NCI-H2196 (cell line): Measurements from ENCODE around the gene FXYD5.

Experiments used
- DNase-seq: peaks from one replicate; lab custom pipeline; 2025; ENCODE audit not compliant: unreplicated experiment; lab: John Stamatoyannopoulos, UW

Gene FXYD5, protein sequence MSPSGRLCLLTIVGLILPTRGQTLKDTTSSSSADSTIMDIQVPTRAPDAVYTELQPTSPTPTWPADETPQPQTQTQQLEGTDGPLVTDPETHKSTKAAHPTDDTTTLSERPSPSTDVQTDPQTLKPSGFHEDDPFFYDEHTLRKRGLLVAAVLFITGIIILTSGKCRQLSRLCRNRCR

DNA sequence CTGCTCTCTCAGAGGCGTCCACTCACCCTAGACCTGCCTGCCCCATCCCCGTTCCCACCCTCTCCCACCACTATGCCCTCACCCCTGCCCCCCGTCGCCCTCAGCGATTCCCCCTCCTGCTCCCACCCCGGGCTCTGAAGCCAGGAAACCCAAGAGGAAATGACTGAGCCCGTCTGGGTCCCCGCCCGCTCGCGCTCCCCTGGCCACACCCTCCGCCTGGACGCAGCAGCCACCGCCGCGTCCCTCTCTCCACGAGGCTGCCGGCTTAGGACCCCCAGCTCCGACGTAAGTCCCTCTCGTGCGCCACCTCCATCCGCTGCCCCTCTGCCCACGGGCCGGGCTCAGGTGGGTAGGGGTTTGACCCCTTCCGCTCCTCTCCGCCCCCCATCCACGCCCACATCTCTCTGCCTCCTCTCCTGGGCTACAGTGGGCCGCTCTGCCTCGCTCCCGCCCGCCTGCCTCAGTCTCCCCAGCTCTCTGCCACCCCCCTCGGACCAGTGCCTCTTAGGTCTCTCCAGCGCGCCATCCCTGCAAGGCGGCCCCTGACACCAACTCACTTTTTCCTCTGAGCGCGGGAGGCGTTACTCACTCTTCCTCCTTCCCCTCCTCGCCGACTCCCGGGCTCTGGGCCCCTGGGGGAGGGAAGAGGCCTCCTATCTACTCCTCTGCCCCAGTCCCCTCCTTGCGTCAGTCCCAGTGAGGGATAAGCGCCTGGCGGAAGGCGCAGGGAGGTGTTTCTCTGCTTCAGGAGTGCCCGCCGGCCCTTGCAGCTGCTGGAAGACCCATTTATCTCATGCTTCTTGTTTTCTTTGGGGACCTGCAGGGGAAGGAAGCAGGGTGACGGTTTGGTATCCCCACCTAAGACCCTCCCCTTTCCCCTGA, at the start of gene FXYD5:
TSS of gene FXYD5 (plus strand) at position 211 of the 882 bp plus-strand sequence. CDS start 816 bp downstream, outside the sequence.
- DNase-seq = peak; percentile 18

DNA sequence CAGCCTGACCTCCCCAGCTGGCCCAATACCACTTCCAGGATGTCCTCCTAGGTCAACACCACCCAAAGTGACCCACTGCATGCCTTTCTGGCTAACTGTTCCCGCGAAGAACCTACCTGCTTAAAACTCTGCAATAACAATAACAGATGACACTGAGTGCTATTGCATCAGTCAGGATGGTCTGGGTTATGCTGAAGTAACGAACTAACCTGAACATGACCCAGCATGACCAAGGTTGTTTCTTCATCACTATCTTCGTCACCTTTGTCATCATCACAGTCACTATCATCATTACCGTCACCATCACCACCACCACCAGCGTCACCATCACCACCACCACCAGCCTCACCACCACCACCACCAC, 49.5 kb upstream of the FXYD5 start:
- no peak for DNase-seq

DNA sequence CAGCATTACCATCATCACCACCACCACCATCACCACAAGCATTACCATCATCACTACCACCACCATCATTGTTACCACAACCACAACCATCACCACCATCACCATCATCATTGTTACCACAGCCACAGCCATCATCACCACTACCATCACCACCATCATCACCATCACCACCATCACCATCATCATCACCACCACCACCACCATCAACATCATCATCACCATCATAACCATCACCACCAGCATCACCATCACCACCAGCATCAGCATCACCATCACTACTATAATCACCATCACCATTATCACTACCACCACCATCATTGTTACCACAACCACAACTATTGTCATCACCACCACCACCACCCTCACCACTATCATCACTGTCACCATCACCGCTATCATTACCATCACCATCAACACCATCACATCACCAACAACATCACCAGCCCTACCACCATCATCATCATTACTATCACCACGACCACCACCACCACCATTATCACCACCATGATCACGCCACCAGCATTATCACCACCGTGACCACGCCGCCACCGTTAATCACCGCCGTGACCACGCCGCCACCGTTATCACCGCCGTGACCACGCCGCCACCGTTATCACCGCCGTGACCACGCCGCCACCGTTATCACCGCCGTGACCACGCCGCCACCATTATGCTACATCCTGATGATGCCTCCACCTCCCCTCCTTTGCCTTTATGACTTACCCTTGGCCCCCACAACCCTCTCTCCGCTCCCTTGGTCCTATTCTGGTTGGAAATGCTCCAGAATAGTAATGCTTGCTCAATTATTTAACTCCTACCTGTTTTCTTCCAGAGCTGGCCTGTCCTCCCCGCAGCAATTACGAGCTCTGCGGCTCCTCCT, 48.9 kb upstream of the FXYD5 start:
- no peak for DNase-seq

DNA sequence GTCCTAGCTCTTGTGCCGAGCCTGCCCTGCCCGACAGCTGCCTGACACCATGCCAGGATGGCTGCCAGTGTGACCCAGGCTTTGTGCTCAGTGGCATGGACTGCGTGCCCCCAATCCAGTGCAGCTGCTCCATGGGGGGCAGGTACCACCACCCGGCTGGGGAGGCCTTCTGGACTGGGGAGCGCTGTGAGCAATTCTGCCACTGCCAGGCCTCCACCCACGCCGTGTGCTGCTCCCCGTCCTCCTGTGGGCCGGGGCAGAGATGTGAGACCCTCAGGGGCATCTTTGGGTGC, 48.3 kb upstream of the FXYD5 start:
- DNase-seq = no peak

DNA sequence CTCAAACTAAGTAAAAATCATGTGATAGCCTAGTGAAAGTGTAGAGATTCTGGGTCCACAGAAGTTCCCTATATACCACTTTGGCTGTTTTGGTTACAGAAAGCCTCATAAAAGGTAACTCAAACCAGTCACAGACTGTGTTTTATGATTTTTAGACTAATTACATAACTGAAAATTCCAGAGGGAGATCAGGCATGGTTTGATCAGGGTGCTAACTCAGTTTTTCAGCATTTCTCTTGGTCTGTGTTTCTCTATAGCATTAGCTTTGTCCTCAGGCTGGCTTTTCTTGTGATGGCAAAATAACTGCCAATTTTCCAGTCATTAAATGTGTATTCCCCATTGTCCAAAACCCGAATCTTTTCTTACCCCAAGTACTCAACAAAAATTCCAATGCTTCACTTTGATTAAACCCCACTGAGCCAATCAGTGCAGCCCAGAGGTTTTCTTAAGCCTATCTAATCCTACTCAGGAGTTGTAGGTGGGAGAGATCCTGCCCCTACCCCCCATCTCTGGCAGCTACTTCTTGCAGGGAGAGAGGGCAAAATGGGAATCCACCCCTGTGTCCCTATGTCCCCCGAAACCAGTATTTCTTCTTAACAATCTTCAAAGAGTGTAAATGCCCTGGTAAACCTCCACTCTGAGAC, 47.5 kb upstream of the FXYD5 start:
- no peak for DNase-seq

DNA sequence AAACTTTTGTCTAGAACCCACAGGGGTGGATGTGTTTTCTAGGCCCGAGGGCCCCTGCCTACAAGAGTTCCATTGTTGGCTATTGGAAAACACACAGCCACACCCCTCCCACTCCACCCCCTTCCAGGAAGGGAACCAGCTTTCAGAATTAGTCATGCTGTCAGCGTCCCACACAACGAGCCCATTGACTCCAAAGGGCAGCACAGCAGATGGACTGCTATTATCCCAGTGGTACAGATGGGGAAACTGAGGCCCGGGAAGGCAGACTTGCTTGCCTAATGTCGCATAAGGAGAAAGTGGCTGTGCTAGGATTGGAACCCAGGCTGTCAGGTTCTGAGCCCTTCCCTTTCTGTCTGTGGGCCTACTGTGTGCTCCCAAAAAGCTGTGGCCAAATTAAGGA, 47.0 kb upstream of the FXYD5 start:
- no peak for DNase-seq

DNA sequence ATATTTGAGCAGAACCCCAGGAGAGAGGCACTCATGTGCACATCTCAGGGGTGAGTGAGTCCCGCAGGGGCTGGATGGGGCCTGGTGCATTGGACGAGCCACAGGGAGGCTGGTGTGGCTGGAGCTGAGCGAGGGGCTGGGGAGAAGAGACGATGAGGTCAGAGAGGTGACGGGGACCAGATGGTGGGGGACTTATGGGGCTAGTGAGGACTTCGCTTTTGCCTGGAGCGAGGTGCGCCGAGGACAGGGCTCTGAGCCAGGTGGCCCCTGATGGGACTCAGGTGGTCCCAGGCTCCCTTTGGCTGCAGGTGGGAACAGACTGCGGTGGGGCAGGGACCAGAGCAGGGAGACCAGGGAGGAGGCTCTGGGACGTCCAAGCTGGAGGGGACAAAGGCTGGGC, 45.8 kb upstream of the FXYD5 start:
- DNase-seq = no peak

DNA sequence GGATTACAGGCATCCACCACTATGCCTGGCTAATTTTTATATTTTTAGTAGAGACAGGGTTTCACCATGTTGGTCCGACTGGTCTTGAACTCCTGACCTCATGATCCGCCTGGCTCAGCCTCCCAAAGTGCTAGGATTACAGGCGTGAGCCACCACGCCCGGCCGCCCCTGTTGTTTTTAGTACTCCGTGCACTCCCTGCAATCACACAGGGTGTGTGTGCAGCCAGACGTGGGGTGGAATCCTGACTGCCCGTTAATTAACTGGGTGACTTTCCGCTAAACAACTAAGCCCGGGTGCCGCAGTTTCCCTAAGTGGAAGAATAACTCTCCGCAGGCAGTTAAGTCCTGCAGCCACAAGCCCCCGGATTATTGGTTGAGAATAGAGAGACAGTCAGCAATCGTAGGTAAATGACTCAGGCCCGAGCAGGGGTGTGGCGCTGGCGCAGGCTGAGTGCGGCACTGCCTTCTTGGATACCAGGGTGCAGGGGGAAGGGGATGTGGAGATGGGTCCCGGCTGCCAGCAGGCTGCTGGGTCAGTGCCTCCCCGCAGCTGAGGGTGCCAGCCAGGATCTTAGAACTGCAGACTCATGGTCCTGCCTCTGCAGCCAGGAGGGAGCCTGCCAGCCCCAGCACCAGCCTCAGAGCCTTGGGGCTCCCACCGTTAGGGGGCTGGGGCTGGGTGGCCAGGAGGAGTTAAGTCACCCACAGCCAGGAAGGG, 45.0 kb upstream of the FXYD5 start:
- DNase-seq = no peak

DNA sequence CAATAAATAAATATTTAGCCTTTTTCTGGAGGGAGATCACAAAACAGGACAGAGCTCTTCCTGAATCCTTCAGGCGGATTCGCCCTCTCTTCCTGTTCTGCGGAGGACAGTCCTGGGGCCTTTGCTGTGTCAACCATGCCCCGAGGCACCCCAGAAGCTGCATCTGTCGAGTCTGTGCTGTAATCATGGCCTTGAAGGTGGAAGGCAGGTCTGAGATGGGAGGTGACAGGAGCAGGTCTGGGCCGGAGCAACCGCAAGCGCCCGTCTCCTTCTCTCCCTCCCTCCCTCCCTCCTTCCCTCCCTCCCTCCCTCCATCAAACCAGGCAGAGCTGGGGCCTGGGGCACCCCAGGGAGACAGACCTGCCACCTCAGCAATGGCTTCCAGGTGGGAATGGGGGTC, 43.6 kb upstream of the FXYD5 start:
- no peak for DNase-seq

DNA sequence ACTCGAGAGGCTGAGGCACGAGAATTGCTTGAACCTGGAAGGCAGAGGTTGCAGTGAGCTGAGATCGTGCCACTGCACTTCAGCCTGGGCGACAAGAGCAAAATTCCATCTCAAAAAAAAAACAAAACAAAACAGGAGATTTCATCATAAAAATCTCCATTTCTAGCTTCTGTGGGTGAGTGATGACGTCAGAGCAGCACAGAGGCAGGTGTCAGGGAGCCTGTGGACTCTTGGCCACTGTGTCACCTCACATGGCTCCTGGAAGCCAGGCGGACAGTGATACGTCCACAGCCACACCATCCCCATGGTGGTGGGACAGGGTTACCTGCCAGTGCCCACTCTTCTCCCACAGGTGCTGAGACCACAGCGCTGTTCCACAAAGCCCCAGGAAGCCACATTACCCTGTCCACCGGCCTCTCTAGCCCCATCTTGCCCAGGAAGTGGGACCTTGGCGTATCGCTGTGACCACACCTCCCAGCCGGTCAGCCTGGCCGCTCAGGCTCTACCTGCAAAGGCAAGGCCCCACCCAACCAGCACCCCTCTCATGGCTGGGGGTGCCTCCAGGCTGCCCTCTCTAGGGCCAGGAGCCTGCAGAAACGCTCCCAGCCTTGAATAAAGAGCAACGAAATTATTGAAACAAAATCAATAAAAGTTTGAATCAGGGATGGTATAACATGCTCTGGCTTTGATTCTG, 41.4 kb upstream of the FXYD5 start:
- no peak for DNase-seq

DNA sequence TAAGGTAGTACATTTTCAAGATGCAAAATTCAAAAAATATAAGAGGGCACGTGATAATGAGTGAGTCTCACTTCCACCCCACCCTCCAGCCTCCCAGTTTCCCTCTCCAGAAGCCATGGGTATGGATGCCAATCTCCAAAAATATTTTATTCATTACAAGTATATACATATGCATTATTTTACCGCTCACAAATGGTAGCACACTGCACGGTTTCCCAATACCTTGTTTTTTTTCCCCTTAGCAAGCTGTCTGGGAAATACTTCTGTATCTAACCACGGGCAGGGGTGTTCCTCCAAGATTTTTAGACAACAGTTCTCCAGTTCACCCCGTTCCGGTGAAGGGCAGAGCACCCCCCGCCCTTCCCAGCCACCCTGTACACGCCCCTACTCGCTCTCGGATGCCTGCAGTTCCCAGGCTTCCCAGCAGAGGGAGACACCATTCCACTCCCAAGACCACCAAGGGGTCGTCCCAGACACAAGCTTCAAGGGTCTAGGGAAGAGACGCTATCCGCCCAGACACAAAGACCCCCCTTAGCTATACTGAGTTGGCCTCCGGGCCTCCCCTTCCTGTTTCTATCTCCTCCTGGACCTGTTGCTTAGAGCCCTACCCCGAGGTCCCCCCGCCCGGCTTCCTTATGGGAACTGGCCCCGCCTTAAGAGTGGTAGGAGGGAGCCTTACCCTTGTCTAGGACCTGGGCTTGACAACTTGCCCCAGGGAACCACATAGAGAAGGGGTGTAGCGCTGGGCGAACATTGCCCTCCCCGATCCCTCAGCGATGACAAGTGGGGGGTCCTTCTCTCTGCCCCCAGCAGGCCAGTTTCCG, 40.0 kb upstream of the FXYD5 start:
- DNase-seq = peak; percentile 45

DNA sequence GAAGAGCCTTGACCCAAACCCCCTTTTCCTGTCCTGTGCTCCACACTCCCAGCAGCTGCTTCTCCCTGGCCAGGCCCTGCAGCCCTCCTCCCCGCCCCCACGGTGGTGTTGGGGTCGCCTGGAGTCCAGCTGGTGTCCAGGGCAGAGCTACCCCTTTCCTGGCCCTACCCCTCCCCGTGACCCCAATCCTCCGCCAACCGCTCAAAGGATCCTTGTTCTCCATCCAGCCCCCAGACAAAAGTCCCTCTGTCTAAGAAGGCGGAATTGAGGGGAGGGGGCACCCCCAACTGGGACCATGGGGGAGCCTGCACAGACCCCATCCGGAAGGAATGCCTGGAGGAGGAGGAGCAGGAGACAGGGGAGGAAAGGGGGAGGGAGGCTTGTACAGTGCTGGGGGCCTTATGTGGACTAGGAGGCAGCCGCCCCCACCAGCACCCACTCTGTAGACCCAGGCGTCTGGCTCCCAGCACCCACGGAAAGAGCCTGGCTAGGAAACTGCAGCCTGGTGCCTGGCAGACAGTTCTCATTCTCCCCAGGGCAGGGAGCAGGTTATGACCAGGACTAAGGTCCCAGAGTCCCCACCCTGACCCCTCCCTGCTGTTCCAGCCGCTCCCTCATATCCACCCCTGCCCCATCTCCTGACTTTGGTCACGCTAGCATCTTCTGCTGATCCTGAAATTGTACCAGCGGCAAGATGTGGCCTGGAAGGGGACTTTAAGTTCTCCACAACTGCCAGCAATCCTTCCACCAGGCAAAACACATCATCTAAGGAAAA, 39.2 kb upstream of the FXYD5 start, which contains the start of gene FXYD3:
TSS of gene FXYD3 (plus strand) at position 647 of the 775 bp plus-strand sequence. CDS start 3,554 bp downstream, outside the sequence.
- DNase-seq = no peak

DNA sequence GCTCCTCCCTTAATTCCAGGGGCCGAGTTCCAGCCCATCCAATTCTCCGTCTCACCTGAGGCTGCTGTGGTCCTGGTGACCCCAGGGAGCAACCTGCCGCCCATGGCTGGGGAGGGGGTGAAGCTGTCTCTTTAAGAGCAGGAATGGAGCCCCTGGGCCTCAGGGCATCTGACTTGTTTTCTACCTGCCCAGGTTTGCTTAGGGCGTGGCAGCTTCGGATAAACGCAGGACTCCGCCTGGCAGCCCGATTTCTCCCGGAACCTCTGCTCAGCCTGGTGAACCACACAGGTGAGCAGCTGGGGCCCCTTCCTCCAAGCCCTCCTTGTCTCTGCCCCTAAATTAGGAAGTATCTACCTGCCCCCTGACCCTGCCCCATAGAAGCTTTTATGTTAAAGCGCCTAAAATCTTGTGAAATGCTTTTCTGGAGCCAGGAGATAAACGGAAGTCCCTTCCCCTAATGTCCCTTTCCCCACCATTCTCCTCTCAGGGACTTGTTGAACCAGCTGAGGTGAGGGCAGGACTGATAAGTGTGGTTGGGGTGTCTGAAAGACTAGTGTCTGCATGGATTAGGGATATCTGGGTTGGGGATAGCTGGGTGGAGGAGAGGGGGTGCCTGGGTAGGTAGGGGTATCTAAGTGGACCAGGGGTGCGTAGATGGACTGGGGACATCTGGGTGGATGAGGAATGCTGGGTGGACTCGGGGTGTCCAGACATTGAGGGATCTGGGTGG, 38.3 kb upstream of the FXYD5 start:
- no peak for DNase-seq

DNA sequence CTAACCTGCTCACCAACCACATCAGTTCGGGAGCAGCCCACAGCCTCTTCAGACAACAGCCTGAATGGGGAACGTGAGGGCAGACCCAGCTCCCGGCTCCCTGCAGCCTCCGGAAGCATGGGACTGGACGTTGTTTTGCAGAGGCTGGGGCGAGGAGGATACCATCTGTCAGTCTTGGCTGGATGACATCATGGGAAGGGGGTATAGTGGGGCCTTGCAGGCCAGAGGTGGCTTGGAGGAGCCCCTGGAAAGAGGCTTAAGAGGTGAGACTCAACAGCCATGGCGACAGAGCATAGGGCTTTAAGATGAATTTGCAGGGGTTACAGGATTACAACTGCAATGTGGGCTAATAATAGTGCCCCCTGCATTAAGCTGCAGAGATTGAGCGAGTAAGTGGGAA, 37.4 kb upstream of the FXYD5 start:
- no peak for DNase-seq

DNA sequence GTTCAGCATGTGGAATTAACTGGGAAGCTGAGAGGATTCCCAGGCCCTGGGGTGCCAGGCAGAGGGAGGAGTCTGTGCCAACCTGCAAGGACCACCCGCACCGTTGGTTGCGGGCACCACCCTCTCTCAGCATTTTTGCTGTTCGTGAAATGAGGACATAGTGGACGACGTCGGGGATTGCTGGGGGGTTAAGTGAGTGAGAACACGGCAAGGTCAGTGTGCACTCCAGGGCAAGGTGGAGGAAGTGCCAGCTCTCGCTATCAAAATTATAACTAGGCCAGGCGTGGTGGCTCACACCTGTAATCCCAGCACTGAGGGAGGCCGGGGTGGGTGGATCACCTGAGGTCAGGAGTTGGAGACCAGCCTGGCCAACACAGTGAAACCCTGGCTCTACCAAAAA, 36.7 kb upstream of the FXYD5 start:
- no peak for DNase-seq

DNA sequence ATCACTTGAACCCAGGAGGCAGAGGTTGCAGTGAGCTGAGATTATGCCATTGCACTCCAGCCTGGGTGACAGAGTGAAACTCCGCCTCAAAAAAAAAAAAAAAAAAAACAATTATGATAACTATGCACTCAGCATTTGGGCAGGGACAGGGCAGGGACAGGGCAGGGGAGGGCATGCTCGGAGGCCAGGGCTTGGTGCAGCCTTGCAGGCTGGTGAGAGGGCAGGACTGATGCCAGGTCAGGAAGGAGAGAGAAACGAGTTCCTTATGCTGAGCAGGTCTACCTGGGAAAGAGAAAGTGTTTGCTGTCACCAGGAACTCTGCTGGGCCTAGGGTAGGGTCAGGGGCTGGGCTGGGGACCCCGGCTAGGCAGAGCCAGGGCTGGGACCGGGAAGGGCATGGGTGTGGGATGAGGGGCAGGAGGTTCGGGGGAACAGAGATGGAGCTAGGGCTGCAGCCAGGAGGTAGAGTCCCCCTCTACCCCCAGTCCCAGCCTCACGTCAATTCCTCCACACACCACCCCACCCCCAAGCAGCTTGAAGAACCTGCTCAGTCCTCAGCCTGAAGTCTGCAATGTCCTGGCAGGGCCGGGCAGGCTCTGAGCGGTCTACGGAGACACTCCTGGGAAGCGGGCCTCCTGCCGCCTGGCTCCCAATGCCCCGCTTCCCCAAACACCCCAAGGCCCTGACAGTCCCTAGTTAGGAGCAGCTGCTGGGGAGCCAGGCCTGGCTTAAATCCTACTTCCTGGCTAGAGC, 36.1 kb upstream of the FXYD5 start:
- DNase-seq = no peak

DNA sequence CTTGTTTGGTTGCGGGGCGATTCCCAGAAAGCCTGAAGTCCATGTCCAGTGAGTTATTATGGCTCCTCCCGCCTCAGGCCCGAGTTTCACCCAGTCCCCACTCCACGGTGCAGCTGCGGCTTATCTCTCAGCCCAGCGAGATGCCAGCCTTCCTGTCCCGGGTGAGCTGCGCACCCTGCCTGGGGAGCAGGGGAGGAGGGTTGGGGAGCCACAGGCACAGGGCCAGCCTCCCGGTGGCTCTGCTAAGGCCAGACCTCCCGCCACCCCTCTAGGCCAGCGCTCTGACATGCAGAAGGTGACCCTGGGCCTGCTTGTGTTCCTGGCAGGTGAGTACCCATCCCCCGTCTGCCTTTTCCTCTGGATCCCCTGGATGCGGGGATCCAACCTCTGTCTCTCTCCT, 35.4 kb upstream of the FXYD5 start:
- DNase-seq = no peak
